ENCODE results near the gene SLA2. TPM values are rescaled to one million over a fixed set of nuclear protein-coding genes. Genes with fewer than 3 reads are reported as not detected.

Gene SLA2
- polyA plus RNA-seq, 1 of the 3 experiments (the other 2 are of a cell fraction): not detected

GRCh38 chr20:36663031-36663430 lies 17.0 kb upstream of the SLA2 start:
- POLR2A ChIA-PET: no interaction called here
- Histone ChIP-seq H3K9ac (no peak overlapping the region), H2AFZ (ENCODE audit: low read depth) (no peak overlapping the region), H3K9me2 (no peaks in the 10 kb centered on the region), H3K79me2 (ENCODE audit: insufficient read depth) (no peaks in the 10 kb centered on the region), H3K36me3 (replicated peaks in 1 of 2; ENCODE audit: control insufficient read depth in 1 of 2, insufficient read depth in 2 of 2, low read length in 1 of 2) (peaks cover 9 to 10% of the 10 kb centered on the region in 2 experiments), H3K27ac (ENCODE audit: low read depth in 2 of 2, low read length in 1 of 2) (no peak overlapping the region), H3K27me3 (ENCODE audit: insufficient read depth) (no peaks in the 10 kb centered on the region), H3K4me1 (ENCODE audit: control insufficient read depth in 1 of 2, insufficient read depth in 2 of 2, low read depth in 1 of 2, low read length in 1 of 2) (no peaks in the 10 kb centered on the region), H4K20me1 (ENCODE audit: insufficient read depth) (no peaks in the 10 kb centered on the region), H3K4me3 (ENCODE audit: low read depth in 2 of 2, low read length in 1 of 2) (no peak overlapping the region), H3K4me2 (no peak overlapping the region), H3F3A (replicated peaks; ENCODE audit: insufficient read depth) (no peaks in the 10 kb centered on the region), H3K9me3 (no peaks in the 10 kb centered on the region)
- CTCF ChIA-PET: no interaction called here
- no peak for DNase-seq
- TF ChIP-seq YY1 (IDR thresholded peaks at IDR 0.05; ENCODE audit: low read depth) (no peak), GATA2 (CRISPR knock-in tag; IDR thresholded peaks at IDR 0.05) (no peak), NFIC (IDR thresholded peaks at IDR 0.05; ENCODE audit: borderline replicate concordance) (no peak), FOSL2 (IDR thresholded peaks at IDR 0.05; ENCODE audit: borderline replicate concordance, low read depth) (no peak), RCOR1 (IDR thresholded peaks at IDR 0.05; ENCODE audit: low read length) (no peak), USF1 (IDR thresholded peaks at IDR 0.05; ENCODE audit: borderline replicate concordance, low read depth) (no peak)
- WGBS (ENCODE audit: low lambda C conversion rate): 93% methylated on average over 2 of the region's 2 CpGs

- no peaks in the 10 kb centered on the region for H3K27me3 ChIP-seq (ENCODE audit: insufficient read depth)
- ChIA-PET POLR2A (no interaction called here), CTCF (no interaction called here)
- H3K36me3 ChIP-seq (replicated peaks in 1 of 2; ENCODE audit: control insufficient read depth in 1 of 2, insufficient read depth in 2 of 2, low read length in 1 of 2): peaks cover 7 to 16% of the 10 kb centered on the region in 2 experiments
- H3K9ac ChIP-seq: no peak overlapping the region
- H3K4me1 ChIP-seq (ENCODE audit: control insufficient read depth in 1 of 2, insufficient read depth in 2 of 2, low read depth in 1 of 2, low read length in 1 of 2): no peaks in the 10 kb centered on the region
- TF ChIP-seq YY1 (IDR thresholded peaks at IDR 0.05; ENCODE audit: low read depth): no peak
- no peak for TF ChIP-seq EZH2phosphoT487 (IDR thresholded peaks at IDR 0.05; ENCODE audit: borderline replicate concordance, low read depth)
- TF ChIP-seq SMC3 (IDR thresholded peaks at IDR 0.05; ENCODE audit: low read depth, low read length): no peak
- TF ChIP-seq GATA2 (CRISPR knock-in tag; IDR thresholded peaks at IDR 0.05): no peak
- no peak for TF ChIP-seq MXI1 (IDR thresholded peaks at IDR 0.05; ENCODE audit: low read depth, low read length)
- no peak for TF ChIP-seq FOXJ3 (CRISPR knock-in tag; IDR thresholded peaks at IDR 0.05)
- TF ChIP-seq CTCF (IDR thresholded peaks at IDR 0.05): no peak
- TF ChIP-seq TCF12 (IDR thresholded peaks at IDR 0.05): no peak
- no peak for TF ChIP-seq MAX (IDR thresholded peaks at IDR 0.05; ENCODE audit: low read depth)
- no peak for TF ChIP-seq PBX3 (IDR thresholded peaks at IDR 0.05)
- no peak for TF ChIP-seq GABPA (IDR thresholded peaks at IDR 0.05; ENCODE audit: low read depth)
- no peak for TF ChIP-seq ELF1 (IDR thresholded peaks at IDR 0.05)
- TF ChIP-seq POLR2AphosphoS5 (IDR thresholded peaks at IDR 0.05; ENCODE audit: low read depth, low read length): no peak
- no peak for TF ChIP-seq NRF1 (IDR thresholded peaks at IDR 0.05; ENCODE audit: low read depth, low read length)
- no peak for TF ChIP-seq MEF2A (IDR thresholded peaks at IDR 0.05; ENCODE audit: borderline replicate concordance, low read depth)
- TF ChIP-seq EP300 (IDR thresholded peaks at IDR 0.05; ENCODE audit: borderline replicate concordance in 1 of 2, low read depth in 1 of 2, low read length in 1 of 2): no peak
- TF ChIP-seq NFIC (IDR thresholded peaks at IDR 0.05; ENCODE audit: borderline replicate concordance): no peak
- no peak for TF ChIP-seq IRF3 (IDR thresholded peaks at IDR 0.05; ENCODE audit: low read depth, low read length)
- no peak for TF ChIP-seq RAD21 (IDR thresholded peaks at IDR 0.05; ENCODE audit: low read length)
- H3F3A ChIP-seq (replicated peaks; ENCODE audit: insufficient read depth): no peaks in the 10 kb centered on the region
- H3K79me2 ChIP-seq (ENCODE audit: insufficient read depth): no peaks in the 10 kb centered on the region
- H3K9me3 ChIP-seq: no peaks in the 10 kb centered on the region
- no peak overlapping the region for H3K4me2 ChIP-seq
- H3K4me3 ChIP-seq (ENCODE audit: low read depth in 2 of 2, low read length in 1 of 2): no peak overlapping the region
- 94% methylated on average over 3 of the region's 3 CpGs for WGBS (ENCODE audit: low lambda C conversion rate)
- no peaks in the 10 kb centered on the region for H3K9me2 ChIP-seq
- H2AFZ ChIP-seq (ENCODE audit: low read depth): no peak overlapping the region
- H3K27ac ChIP-seq (ENCODE audit: low read depth in 2 of 2, low read length in 1 of 2): no peak overlapping the region
- no peaks in the 10 kb centered on the region for H4K20me1 ChIP-seq (ENCODE audit: insufficient read depth)
- DNase-seq: no peak
These were observed 12.3 kb upstream of the SLA2 start for GRCh38 chr20:36658300-36658699.
